ENCODE results near the gene BBS5.
A peak's percentile ranks its signal among the peaks of the same experiment; 100 is the strongest.
"Not testable (repeated sequence)": the region's sequence is repeated elsewhere in the genome, so short reads cannot be mapped to it uniquely, and the experiment has no call there.

BBS5 gene

DNA sequence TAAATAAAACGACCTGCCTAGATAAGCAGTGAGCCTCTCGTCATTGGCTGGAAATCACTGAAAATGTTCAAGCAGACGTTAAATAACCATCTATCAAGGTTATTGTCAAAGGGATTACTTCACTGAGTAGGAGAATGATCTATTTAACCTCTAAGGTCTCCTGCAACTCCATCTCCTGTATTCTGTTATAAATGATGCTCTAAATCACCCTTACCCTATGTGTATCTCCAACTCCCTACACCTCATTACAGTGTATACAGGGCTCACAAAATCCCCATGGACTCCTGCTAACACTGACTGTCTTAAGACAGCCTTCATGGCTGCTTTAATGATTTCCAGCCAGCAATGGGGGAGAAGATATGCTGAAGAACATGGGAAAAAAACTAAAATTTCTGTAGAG, 31.0 kb upstream of the BBS5 start:
- TF ChIP-seq, protein P1, sequence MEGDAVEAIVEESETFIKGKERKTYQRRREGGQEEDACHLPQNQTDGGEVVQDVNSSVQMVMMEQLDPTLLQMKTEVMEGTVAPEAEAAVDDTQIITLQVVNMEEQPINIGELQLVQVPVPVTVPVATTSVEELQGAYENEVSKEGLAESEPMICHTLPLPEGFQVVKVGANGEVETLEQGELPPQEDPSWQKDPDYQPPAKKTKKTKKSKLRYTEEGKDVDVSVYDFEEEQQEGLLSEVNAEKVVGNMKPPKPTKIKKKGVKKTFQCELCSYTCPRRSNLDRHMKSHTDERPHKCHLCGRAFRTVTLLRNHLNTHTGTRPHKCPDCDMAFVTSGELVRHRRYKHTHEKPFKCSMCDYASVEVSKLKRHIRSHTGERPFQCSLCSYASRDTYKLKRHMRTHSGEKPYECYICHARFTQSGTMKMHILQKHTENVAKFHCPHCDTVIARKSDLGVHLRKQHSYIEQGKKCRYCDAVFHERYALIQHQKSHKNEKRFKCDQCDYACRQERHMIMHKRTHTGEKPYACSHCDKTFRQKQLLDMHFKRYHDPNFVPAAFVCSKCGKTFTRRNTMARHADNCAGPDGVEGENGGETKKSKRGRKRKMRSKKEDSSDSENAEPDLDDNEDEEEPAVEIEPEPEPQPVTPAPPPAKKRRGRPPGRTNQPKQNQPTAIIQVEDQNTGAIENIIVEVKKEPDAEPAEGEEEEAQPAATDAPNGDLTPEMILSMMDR (IDR thresholded peaks at IDR 0.05; ENCODE audit: low read depth, low read length, missing control alignments) = no peak
- no peak for DNase-seq
- Histone ChIP-seq H3K27me3 (replicated peaks) (no peaks in the 10 kb centered on the region), H3K36me3 (replicated peaks) (no peaks in the 10 kb centered on the region), H3K4me3 (ENCODE audit: low read depth, low read length) (no peak overlapping the region), H3K27ac (no peak overlapping the region)
- in situ Hi-C loops (cut with HindIII; ENCODE audit: low pct_ligation_motif_present, low sequenced_read_pairs) = no loop called here

DNA sequence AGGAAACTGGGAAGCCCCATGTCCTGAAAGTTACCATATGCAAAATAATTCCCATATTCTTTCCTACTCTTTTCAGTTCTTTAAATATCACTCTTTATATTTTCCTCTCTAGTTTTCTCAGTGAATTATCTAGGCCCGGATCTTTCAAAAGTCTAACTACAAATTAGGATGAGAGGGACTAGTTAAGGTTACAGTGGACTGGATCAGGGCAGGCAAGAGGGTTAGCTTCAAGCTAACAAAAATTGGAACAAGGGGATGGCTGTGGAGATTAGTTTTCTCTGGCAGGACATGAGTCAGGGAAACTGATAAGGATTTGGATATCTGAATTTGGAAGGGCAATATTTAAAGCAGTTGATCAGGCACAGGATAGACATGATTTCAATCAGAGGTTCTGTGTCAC, 30.4 kb upstream of the BBS5 start:
- TF ChIP-seq, protein P1 (IDR thresholded peaks at IDR 0.05; ENCODE audit: low read depth, low read length, missing control alignments) = no peak
- no peaks in the 10 kb centered on the region for H3K27me3 ChIP-seq (replicated peaks)
- in situ Hi-C loops (cut with HindIII; ENCODE audit: low pct_ligation_motif_present, low sequenced_read_pairs) = no loop called here

DNA sequence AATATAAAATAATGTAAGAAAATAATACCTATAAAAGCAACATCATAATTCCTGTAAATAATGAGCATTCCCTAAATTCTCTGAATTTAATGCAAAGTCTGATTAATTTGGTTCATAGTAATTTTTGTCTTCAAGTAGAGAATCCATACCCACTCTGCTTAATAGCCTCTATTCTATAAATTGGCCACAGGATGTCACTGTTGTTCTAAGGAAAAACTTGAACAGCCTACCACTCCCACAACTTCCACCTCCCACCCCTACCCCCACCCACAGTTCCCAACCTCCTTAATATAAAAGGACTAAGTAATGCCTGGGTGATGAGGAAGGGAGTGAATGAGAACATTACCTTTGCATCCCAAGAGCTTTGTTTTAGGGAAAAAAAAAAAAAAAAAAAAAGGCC, 27.2 kb upstream of the BBS5 start:
- Histone ChIP-seq H3K4me3 (ENCODE audit: low read depth, low read length) (no peak overlapping the region), H3K27ac (no peak overlapping the region), H3K36me3 (replicated peaks) (no peaks in the 10 kb centered on the region), H3K27me3 (replicated peaks) (no peaks in the 10 kb centered on the region)
- in situ Hi-C loops (cut with HindIII; ENCODE audit: low pct_ligation_motif_present, low sequenced_read_pairs) = no loop called here
- no peak for DNase-seq
- TF ChIP-seq, protein P1 (IDR thresholded peaks at IDR 0.05; ENCODE audit: low read depth, low read length, missing control alignments) = peak; percentile 38

More for the DNA sequence above, 30.4 kb upstream of the BBS5 start:
- no peak for DNase-seq
- Histone ChIP-seq H3K27ac (no peak overlapping the region), H3K4me3 (ENCODE audit: low read depth, low read length) (no peak overlapping the region), H3K36me3 (replicated peaks) (no peaks in the 10 kb centered on the region)

DNA sequence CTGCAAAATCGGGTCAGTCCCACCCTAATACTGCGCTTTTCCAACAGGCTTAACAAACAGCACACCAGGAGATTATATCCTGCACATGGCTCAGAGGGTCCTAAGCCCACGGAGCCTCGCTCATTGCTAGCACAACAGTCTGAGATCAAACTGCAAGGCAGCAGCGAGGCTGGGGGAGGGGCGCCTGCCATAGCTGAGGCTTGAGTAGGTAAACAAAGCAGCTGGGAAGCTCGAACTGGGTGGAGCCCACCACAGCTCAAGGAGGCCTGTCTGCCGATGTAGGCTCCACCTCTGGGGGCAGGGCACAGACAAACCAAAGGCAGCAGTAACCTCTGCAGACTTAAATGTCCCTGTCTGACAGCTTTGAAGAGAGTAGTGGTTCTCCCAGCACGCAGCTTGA, 26.2 kb upstream of the BBS5 start:
- H3K4me3 ChIP-seq (ENCODE audit: low read depth, low read length); H3K36me3 ChIP-seq (replicated peaks); DNase-seq; H3K27ac ChIP-seq; H3K27me3 ChIP-seq (replicated peaks); in situ Hi-C loops (cut with HindIII; ENCODE audit: low pct_ligation_motif_present, low sequenced_read_pairs): not testable (repeated sequence)

DNA sequence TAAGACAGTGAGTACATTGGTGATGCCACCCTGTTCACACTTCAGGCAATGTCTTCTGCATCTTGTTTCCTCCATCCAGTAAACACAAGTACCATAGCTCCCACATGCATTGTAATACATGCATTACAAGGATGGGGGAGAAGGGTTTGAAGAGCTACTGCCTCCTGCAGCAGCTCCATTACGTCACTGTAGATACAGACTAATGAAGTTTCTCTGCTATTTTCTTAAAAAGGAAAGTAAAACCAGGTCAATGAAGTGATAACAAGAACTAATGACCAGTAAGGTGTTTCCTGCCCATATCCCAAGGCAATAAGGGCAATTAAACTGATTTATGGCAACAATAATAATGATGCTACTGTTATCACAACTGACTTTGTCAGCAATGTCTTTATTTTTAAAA, 18.2 kb upstream of the BBS5 start:
- TF ChIP-seq, protein P1 (IDR thresholded peaks at IDR 0.05; ENCODE audit: low read depth, low read length, missing control alignments) = no peak
- Histone ChIP-seq H3K27ac (no peak overlapping the region), H3K4me3 (ENCODE audit: low read depth, low read length) (no peak overlapping the region), H3K27me3 (replicated peaks) (no peaks in the 10 kb centered on the region), H3K36me3 (replicated peaks) (no peaks in the 10 kb centered on the region)
- in situ Hi-C loops (cut with HindIII; ENCODE audit: low pct_ligation_motif_present, low sequenced_read_pairs) = no loop called here
- DNase-seq = no peak

DNA sequence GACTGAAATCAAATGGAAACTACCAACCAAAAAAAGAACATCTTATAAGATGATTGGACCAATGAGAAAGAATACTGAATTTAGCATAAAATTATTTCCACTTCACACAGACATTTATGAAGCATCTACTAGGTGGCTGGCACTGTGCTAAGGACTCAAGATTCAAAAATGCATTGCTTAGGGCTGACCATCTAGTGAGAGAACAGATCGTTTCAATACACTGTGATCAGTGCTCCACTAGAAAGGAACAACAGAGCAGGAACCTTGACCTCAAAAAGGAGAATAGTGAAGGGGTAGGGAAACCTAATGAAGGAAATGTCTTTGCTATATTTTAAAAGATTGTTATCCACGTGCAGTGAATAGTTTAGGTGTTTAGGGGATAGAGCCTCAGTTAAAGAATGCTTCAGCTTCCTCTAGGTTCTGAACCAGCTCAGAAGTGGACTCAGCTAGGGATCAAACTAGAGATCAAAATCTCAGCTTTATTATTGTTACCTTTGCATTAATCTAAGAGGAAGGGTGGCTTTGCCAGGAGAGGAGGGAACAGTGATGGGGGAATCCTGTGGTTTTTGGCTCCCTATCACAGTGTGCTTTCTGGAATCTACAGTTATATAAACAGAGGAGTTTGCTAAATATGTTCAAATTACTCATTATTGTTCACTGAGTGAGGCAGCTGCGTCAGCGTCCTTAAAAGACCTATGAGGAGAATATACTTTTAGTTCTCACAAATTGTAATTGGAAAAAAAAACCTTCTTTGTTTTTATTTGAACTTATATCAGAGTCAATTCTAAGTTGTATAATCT, 16.2 kb upstream of the BBS5 start:
- TF ChIP-seq, protein P1 (IDR thresholded peaks at IDR 0.05; ENCODE audit: low read depth, low read length, missing control alignments) = no peak
- Histone ChIP-seq H3K27ac (no peak overlapping the region), H3K4me3 (ENCODE audit: low read depth, low read length) (no peak overlapping the region), H3K27me3 (replicated peaks) (no peaks in the 10 kb centered on the region), H3K36me3 (replicated peaks) (no peaks in the 10 kb centered on the region)
- peak; percentile 81 for DNase-seq
- in situ Hi-C loops (cut with HindIII; ENCODE audit: low pct_ligation_motif_present, low sequenced_read_pairs) = no loop called here
